DMS 273 treated with DMSO at 0.1 percent for 48 hours (cell line): Measurements from ENCODE around the gene MAT2A.
A peak's percentile ranks its signal among the peaks of the same experiment; 100 is the strongest.
"Not testable (repeated sequence)": the region's sequence is repeated elsewhere in the genome, so short reads cannot be mapped to it uniquely, and the experiment has no call there.

ENCODE experiments used
- DNase-seq: peaks from one replicate; lab custom pipeline; 2025; lab: John Stamatoyannopoulos, UW

MAT2A gene

GRCh38 chr2:85547859-85548607 lies 9.1 kb downstream of the MAT2A start:
- no peak for DNase-seq

- no peak for DNase-seq
Observed at GRCh38 chr2:85548608-85548900, 9.6 kb downstream of the MAT2A start.

GRCh38 chr2:85549095-85549494 lies 10.1 kb downstream of the MAT2A start:
- no peak for DNase-seq

GRCh38 chr2:85549826-85550225 lies 10.9 kb downstream of the MAT2A start:
- DNase-seq: no peak

- no peak for DNase-seq
Observed at GRCh38 chr2:85550486-85550885, 11.5 kb downstream of the MAT2A start.

- peak; percentile 31 for DNase-seq
Observed at GRCh38 chr2:85551698-85552678, 13.0 kb downstream of the MAT2A start.

- DNase-seq: no peak
Observed at GRCh38 chr2:85553184-85553583, 14.2 kb downstream of the MAT2A start.

- no peak for DNase-seq
Observed at GRCh38 chr2:85554980-85555612, 16.1 kb downstream of the MAT2A start.

- no peak for DNase-seq
Observed at GRCh38 chr2:85557130-85557529, 18.2 kb downstream of the MAT2A start.

GRCh38 chr2:85558160-85558559 lies 19.2 kb downstream of the MAT2A start:
- no peak for DNase-seq

GRCh38 chr2:85560403-85560726 lies 21.4 kb downstream of the MAT2A start:
- DNase-seq: not testable (repeated sequence)

- DNase-seq: no peak
Observed at GRCh38 chr2:85560812-85561279, 21.9 kb downstream of the MAT2A start.

GRCh38 chr2:85561280-85562212 lies 22.6 kb downstream of the MAT2A start, which contains the start of gene GGCX:
Gene GGCX (minus strand): TSS chr2:85561493. CDS start chr2:85561428, 65 bp downstream.
- DNase-seq: peak; percentile 90

GRCh38 chr2:85564144-85564563 lies 25.2 kb downstream of the MAT2A start:
- no peak for DNase-seq

- DNase-seq: no peak
Observed at GRCh38 chr2:85566265-85566664, 27.3 kb downstream of the MAT2A start.

GRCh38 chr2:85575739-85576138 lies 36.8 kb downstream of the MAT2A start:
- DNase-seq: no peak

GRCh38 chr2:85577063-85577385 lies 38.1 kb downstream of the MAT2A start:
- DNase-seq: no peak

- DNase-seq: no peak
Observed at GRCh38 chr2:85577386-85578242, 38.6 kb downstream of the MAT2A start, which contains the start of gene VAMP8. Gene VAMP8 (plus strand): TSS chr2:85577586. CDS start chr2:85577647, 61 bp downstream.

- no peak for DNase-seq
Observed at GRCh38 chr2:85578243-85579180, 39.5 kb downstream of the MAT2A start.
